Activated T-cell treated with anti-CD3 and anti-CD28 coated beads, Interleukin-2, amount 50 U/mL, for 72 hours (primary cell): ENCODE measurements around the gene ACTA1. TPM values are rescaled to one million over a fixed set of nuclear protein-coding genes. Genes with fewer than 3 reads are reported as not detected.
"Not testable (repeated sequence)": the region's sequence is repeated elsewhere in the genome, so short reads cannot be mapped to it uniquely, and the experiment has no call there.

ENCODE experiments used
- ATAC-seq, 2 donors: fragments of 150-1000 bp; cut with Tn5 transposase; replicated peaks in 1 of 2; 2 replicates each; pipeline ENCODE4 v1.10.0; 2021; ENCODE audit warnings: moderate library complexity in 2 of 2, mild to moderate bottlenecking in 1 of 2
- DNase-seq, 2 donors: peaks; one replicate each; pipeline ENCODE4 v3.0.0; 2021 to 2022; ENCODE audit warnings: mixed read lengths in 1 of 2
- H3K27ac Mint-ChIP-seq: one replicate; pipeline ENCODE4 v1.8.0; 2022; ENCODE audit warnings: mild to moderate bottlenecking, moderate library complexity, mixed read lengths
- H3K27me3 Mint-ChIP-seq: one replicate; pipeline ENCODE4 v1.8.0; 2022; ENCODE audit warnings: low read depth, mixed read lengths
- H3K36me3 Mint-ChIP-seq, 2 donors: one replicate each; pipeline ENCODE4 v1.8.0; 2022; ENCODE audit warnings: mixed read lengths in 2 of 2, mild to moderate bottlenecking in 1 of 2; ENCODE audit not compliant: insufficient read depth in 2 of 2
- H3K4me1 Mint-ChIP-seq: one replicate; pipeline ENCODE4 v1.8.0; 2022; ENCODE audit warnings: low read depth, mixed read lengths
- H3K4me3 Mint-ChIP-seq, 2 donors: one replicate each; pipeline ENCODE4 v1.8.0; 2022; ENCODE audit warnings: mild to moderate bottlenecking in 2 of 2, mixed read lengths in 2 of 2, moderate library complexity in 2 of 2
- H3K9me3 Mint-ChIP-seq, 2 donors: one replicate each; pipeline ENCODE4 v1.8.0; 2022; ENCODE audit warnings: mixed read lengths in 2 of 2
- total RNA-seq, 2 donors: library from RNA; stranded (reverse); gene quantifications; one replicate each; pipeline ENCODE4 v1.2.3, GENCODE V29; 2022

ACTA1 gene
- total RNA-seq, 2 donors from 2014 or later, result not detected

- DNase-seq (no peak), ATAC-seq (peak in 1 of 2 donors; percentile 20)
- Mint-ChIP-seq H3K4me3 (no peak overlapping the region), H3K4me1 (peaks cover 28% of the 10 kb centered on the region), H3K27me3 (peaks cover 81% of the 10 kb centered on the region), H3K36me3 (peaks cover 3 to 7% of the 10 kb centered on the region in 2 donors), H3K27ac (no peak overlapping the region), H3K9me3 (no peaks in the 10 kb centered on the region)
Observed at GRCh38 chr1:229433364-229434004, 410 bp downstream of the ACTA1 start.

GRCh38 chr1:229432905-229433304, 989 bp downstream of the ACTA1 start:
- no peaks in the 10 kb centered on the region for H3K9me3 Mint-ChIP-seq
- H3K27me3 Mint-ChIP-seq, result peaks cover 82% of the 10 kb centered on the region
- no peak overlapping the region for H3K4me3 Mint-ChIP-seq
- DNase-seq (no peak), ATAC-seq (no peak)
- H3K27ac Mint-ChIP-seq, result no peak overlapping the region
- peaks cover 23% of the 10 kb centered on the region for H3K4me1 Mint-ChIP-seq
- peaks cover 3 to 4% of the 10 kb centered on the region in 2 donors for H3K36me3 Mint-ChIP-seq

GRCh38 chr1:229432116-229432461, 1.8 kb downstream of the ACTA1 start:
- H3K27ac Mint-ChIP-seq, result no peak overlapping the region
- ATAC-seq, result no peak
- H3K9me3 Mint-ChIP-seq, result no peaks in the 10 kb centered on the region
- H3K36me3 Mint-ChIP-seq, result peaks cover 3 to 4% of the 10 kb centered on the region in 2 donors
- H3K27me3 Mint-ChIP-seq, result peaks cover 80% of the 10 kb centered on the region
- DNase-seq, result no peak
- H3K4me1 Mint-ChIP-seq, result peaks cover 20% of the 10 kb centered on the region
- H3K4me3 Mint-ChIP-seq, result peak overlapping the region; percentile 83 to 86

DNA sequence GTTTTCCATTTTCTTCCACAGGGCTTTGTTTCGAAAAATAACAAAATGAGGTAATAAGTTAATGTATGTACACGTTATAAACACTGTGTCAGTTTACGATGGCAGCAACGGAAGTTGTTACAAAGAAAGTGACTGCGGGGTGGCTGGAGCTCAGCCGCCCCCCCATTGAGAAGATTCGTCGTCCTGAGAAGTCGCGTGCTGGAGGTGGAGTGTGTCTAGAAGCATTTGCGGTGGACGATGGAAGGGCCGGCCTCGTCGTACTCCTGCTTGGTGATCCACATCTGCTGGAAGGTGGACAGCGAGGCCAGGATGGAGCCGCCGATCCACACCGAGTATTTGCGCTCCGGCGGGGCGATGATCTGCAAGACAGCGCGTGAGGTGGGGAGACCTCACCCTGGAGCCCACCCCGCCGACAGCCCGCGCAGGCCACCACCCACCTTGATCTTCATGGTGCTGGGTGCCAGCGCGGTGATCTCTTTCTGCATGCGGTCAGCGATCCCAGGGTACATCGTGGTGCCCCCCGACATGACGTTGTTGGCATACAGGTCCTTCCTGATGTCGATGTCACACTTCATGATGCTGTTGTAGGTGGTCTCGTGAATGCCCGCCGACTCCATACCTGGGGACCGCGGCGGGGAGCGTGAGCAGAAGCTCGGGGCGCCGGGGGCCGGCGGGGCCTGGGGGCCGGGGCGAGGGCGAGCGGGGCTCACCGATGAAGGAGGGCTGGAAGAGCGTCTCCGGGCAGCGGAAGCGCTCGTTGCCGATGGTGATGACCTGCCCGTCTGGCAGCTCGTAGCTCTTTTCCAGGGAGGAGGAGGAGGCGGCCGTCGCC, 2.4 kb downstream of the ACTA1 start:
- Mint-ChIP-seq H3K36me3 (peaks cover 3 to 4% of the 10 kb centered on the region in 2 donors), H3K4me1 (peaks cover 20% of the 10 kb centered on the region), H3K9me3 (no peaks in the 10 kb centered on the region), H3K27me3 (peaks cover 79% of the 10 kb centered on the region), H3K4me3 (peak overlapping the region; percentile 83 to 86), H3K27ac (peak overlapping the region; percentile 39)
- ATAC-seq, result peak in 1 of 2 donors; percentile 51
- no peak for DNase-seq

GRCh38 chr1:229430761-229431283, 3.1 kb downstream of the ACTA1 start:
- Mint-ChIP-seq H3K4me1 (peaks cover 20% of the 10 kb centered on the region), H3K27ac (peak overlapping the region; percentile 39), H3K27me3 (peaks cover 78% of the 10 kb centered on the region), H3K36me3 (peaks cover 3 to 4% of the 10 kb centered on the region in 2 donors), H3K4me3 (peak overlapping the region; percentile 83 to 86), H3K9me3 (no peaks in the 10 kb centered on the region)
- DNase-seq (peak; percentile 55 to 59), ATAC-seq (peak; percentile 52 to 53)

GRCh38 chr1:229428256-229428655, 5.6 kb downstream of the ACTA1 start:
- DNase-seq, result no peak

GRCh38 chr1:229427572-229427971, 6.3 kb downstream of the ACTA1 start:
- H3K9me3 Mint-ChIP-seq, result peaks cover 3 to 4% of the 10 kb centered on the region in 2 donors
- no peak overlapping the region for H3K27ac Mint-ChIP-seq
- peaks cover 6 to 11% of the 10 kb centered on the region in 2 donors for H3K36me3 Mint-ChIP-seq
- H3K4me1 Mint-ChIP-seq, result peaks cover 12% of the 10 kb centered on the region
- DNase-seq (no peak), ATAC-seq (no peak)
- H3K27me3 Mint-ChIP-seq, result peaks cover 69% of the 10 kb centered on the region
- H3K4me3 Mint-ChIP-seq, result no peak overlapping the region

More at GRCh38 chr1:229428256-229428655, 5.6 kb downstream of the ACTA1 start:
- no peak for ATAC-seq
- Mint-ChIP-seq H3K9me3 (peaks cover 0 to 1% of the 10 kb centered on the region in 2 donors), H3K4me3 (no peak overlapping the region), H3K27ac (no peak overlapping the region), H3K27me3 (peaks cover 76% of the 10 kb centered on the region), H3K4me1 (peaks cover 16% of the 10 kb centered on the region), H3K36me3 (peaks cover 3 to 11% of the 10 kb centered on the region in 2 donors)

- peaks cover 3 to 7% of the 10 kb centered on the region in 2 donors for H3K36me3 Mint-ChIP-seq
- DNase-seq (no peak), ATAC-seq (no peak)
- no peak overlapping the region for H3K4me3 Mint-ChIP-seq
- no peak overlapping the region for H3K27ac Mint-ChIP-seq
- H3K27me3 Mint-ChIP-seq, result peaks cover 52% of the 10 kb centered on the region
- peaks cover 2% of the 10 kb centered on the region for H3K4me1 Mint-ChIP-seq
- peaks cover 3 to 4% of the 10 kb centered on the region in 2 donors for H3K9me3 Mint-ChIP-seq
Observed at GRCh38 chr1:229425564-229426159, 8.2 kb downstream of the ACTA1 start.

- Mint-ChIP-seq H3K36me3 (peaks cover 3 to 7% of the 10 kb centered on the region in 2 donors), H3K9me3 (peaks cover 3 to 4% of the 10 kb centered on the region in 2 donors), H3K27ac (no peak overlapping the region), H3K27me3 (peaks cover 31% of the 10 kb centered on the region), H3K4me3 (no peak overlapping the region), H3K4me1 (no peaks in the 10 kb centered on the region)
- no peak for ATAC-seq
- DNase-seq, result no peak
Observed at GRCh38 chr1:229420765-229421164, 13.1 kb downstream of the ACTA1 start.

GRCh38 chr1:229420224-229420623, 13.7 kb downstream of the ACTA1 start:
- Mint-ChIP-seq H3K27ac (no peak overlapping the region), H3K4me1 (no peaks in the 10 kb centered on the region), H3K4me3 (no peak overlapping the region), H3K9me3 (peaks cover 3 to 4% of the 10 kb centered on the region in 2 donors), H3K36me3 (peaks cover 3 to 7% of the 10 kb centered on the region in 2 donors), H3K27me3 (peaks cover 26% of the 10 kb centered on the region)
- DNase-seq (no peak), ATAC-seq (no peak)

DNA sequence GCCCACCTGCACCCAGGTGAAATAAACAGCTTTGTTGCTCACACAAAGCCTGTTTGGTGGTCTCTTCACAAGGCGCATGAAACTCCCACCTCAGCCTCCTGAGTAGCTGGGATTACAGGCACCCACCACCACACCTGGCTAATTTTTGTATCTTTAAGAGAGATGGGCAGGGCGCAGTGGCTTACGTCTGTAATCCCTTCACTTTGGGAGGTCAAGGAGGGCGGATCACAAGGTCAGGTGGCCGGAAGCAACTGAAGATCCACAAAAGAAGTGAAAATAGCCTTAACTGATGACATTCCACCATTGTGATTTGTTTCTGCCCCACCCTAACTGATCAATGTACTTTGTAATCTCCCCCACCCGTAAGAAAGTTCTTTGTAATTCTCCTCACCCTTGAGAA, 15.3 kb downstream of the ACTA1 start:
- not testable (repeated sequence) for ATAC-seq, H3K36me3 Mint-ChIP-seq, H3K27ac Mint-ChIP-seq

GRCh38 chr1:229412810-229413209, 21.1 kb downstream of the ACTA1 start:
- not testable (repeated sequence) for H3K4me3 Mint-ChIP-seq, DNase-seq, H3K36me3 Mint-ChIP-seq, H3K9me3 Mint-ChIP-seq, ATAC-seq, H3K4me1 Mint-ChIP-seq
- H3K27ac Mint-ChIP-seq, result peak overlapping the region; percentile 34
- H3K27me3 Mint-ChIP-seq, result peaks cover 33% of the 10 kb centered on the region

More for the DNA sequence above, 15.3 kb downstream of the ACTA1 start:
- H3K27me3 Mint-ChIP-seq, result peaks cover 14% of the 10 kb centered on the region
- H3K4me3 Mint-ChIP-seq, DNase-seq, H3K4me1 Mint-ChIP-seq, H3K9me3 Mint-ChIP-seq: not testable (repeated sequence)

DNA sequence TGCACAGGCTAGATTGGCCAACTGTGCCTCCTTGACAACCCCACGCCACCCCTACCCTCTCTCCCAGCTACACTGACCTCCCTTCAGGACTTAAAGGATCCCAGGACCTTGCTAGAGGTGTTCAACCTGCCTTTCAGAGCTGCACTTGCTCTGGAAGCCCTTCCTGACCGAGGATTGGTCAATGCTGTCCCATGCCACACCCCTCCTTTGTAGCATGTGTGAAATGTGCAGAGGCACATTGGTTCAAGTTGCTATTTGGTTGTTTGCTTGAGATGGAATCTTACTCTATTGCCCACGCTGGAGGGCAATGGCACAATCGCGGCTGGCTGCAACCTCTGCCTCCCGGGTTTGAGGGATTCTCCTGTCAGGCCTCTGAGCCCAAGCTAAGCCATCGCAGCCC, 21.8 kb downstream of the ACTA1 start:
- ATAC-seq, result no peak

More for the DNA sequence above, 21.8 kb downstream of the ACTA1 start:
- Mint-ChIP-seq H3K27me3 (peaks cover 41% of the 10 kb centered on the region), H3K27ac (no peak overlapping the region), H3K4me3 (no peak overlapping the region), H3K36me3 (no peaks in the 10 kb centered on the region), H3K4me1 (peaks cover 12% of the 10 kb centered on the region), H3K9me3 (no peaks in the 10 kb centered on the region)
- no peak for DNase-seq
